Astrocyte of the spinal cord (primary cell): ENCODE results near the gene LDLRAD3.
"Not testable (repeated sequence)": the region's sequence is repeated elsewhere in the genome, so short reads cannot be mapped to it uniquely, and the experiment has no call there.

ENCODE experiments used
- DNase-seq: peaks from one replicate; pipeline ENCODE4 v3.0.0; 2011; ENCODE audit warnings: low read depth, low spot score
- H3K4me3 ChIP-seq: 2 replicates; pipeline ENCODE4 v1.5.1; 2011; ENCODE audit warnings: low read depth, mild to moderate bottlenecking, low read length, moderate library complexity
- CTCF ChIP-seq: IDR thresholded peaks from 2 replicates; pipeline ENCODE4 v1.5.1; 2012; ENCODE audit warnings: low read depth, mild to moderate bottlenecking, low read length, inconsistent platforms
- in situ Hi-C: cut with HindIII; loops from 2 replicates; pipeline ENCODE4 v1.10.0; 2017; ENCODE audit warnings: low sequenced_read_pairs

The LDLRAD3 gene

GRCh38 chr11:35907648-35908431 lies 36.0 kb upstream of the LDLRAD3 start:
- peak; percentile 92 for DNase-seq
- H3K4me3 ChIP-seq: no peak overlapping the region
- TF ChIP-seq CTCF: no peak
- in situ Hi-C loops: loop anchor here (25.0 kb wide), 1 partner anchor 271 kb away; no protein-coding TSS in a partner anchor

GRCh38 chr11:35908432-35908771 lies 35.5 kb upstream of the LDLRAD3 start:
- in situ Hi-C loops: loop anchor here (25.0 kb wide), 1 partner anchor 271 kb away; no protein-coding TSS in a partner anchor
- not testable (repeated sequence) for H3K4me3 ChIP-seq, DNase-seq

GRCh38 chr11:35909511-35910265 lies 34.2 kb upstream of the LDLRAD3 start:
- no peak for TF ChIP-seq CTCF
- in situ Hi-C loops: loop anchor here (25.0 kb wide), 1 partner anchor 272 kb away; no protein-coding TSS in a partner anchor
- no peak overlapping the region for H3K4me3 ChIP-seq
- DNase-seq: no peak

- peak; percentile 44 for DNase-seq
- in situ Hi-C loops: loop anchor here (25.0 kb wide), 1 partner anchor 274 kb away; no protein-coding TSS in a partner anchor
- no peak for TF ChIP-seq CTCF
- no peak overlapping the region for H3K4me3 ChIP-seq
Measured at GRCh38 chr11:35911013-35911412, 32.8 kb upstream of the LDLRAD3 start.

- H3K4me3 ChIP-seq: no peak overlapping the region
- no peak for DNase-seq
- in situ Hi-C loops: loop anchor here (25.0 kb wide), 1 partner anchor 274 kb away; no protein-coding TSS in a partner anchor
- TF ChIP-seq CTCF: no peak
Measured at GRCh38 chr11:35911616-35912165, 32.2 kb upstream of the LDLRAD3 start.

GRCh38 chr11:35912436-35912835 lies 31.4 kb upstream of the LDLRAD3 start:
- in situ Hi-C loops: loop anchor here (25.0 kb wide), 1 partner anchor 275 kb away; no protein-coding TSS in a partner anchor

GRCh38 chr11:35912883-35913624 lies 30.8 kb upstream of the LDLRAD3 start:
- TF ChIP-seq CTCF: no peak
- DNase-seq: no peak
- no peak overlapping the region for H3K4me3 ChIP-seq
- in situ Hi-C loops: loop anchor here (25.0 kb wide), 1 partner anchor 276 kb away; no protein-coding TSS in a partner anchor

More at GRCh38 chr11:35912436-35912835, 31.4 kb upstream of the LDLRAD3 start:
- H3K4me3 ChIP-seq, DNase-seq: not testable (repeated sequence)
